Mesodermal cell (in vitro differentiated cells): ENCODE results near the gene VSTM2B. TPM values are rescaled to one million over a fixed set of nuclear protein-coding genes. Genes with fewer than 3 reads are reported as not detected.

Source experiments
- H3K27ac ChIP-seq: 2 replicates; pipeline ENCODE4 v1.7.0; 2013; ENCODE audit warnings: mild to moderate bottlenecking, low read depth, low read length, moderate library complexity; ENCODE audit not compliant: severe bottlenecking
- H3K36me3 ChIP-seq: 2 replicates; pipeline ENCODE4 v1.7.1; 2013; ENCODE audit warnings: mild to moderate bottlenecking, low read length, moderate library complexity; ENCODE audit not compliant: control insufficient read depth, insufficient read depth
- H3K4me1 ChIP-seq: one replicate; pipeline ENCODE4 v1.7.1; 2013; ENCODE audit warnings: mild to moderate bottlenecking, low read length; ENCODE audit not compliant: insufficient read depth, control insufficient read depth, poor library complexity, severe bottlenecking
- H3K4me3 ChIP-seq: 2 replicates; pipeline ENCODE4 v1.7.0; 2013; ENCODE audit warnings: low read length, control low read depth, mild to moderate bottlenecking; ENCODE audit not compliant: insufficient read depth, poor library complexity, severe bottlenecking; ENCODE audit errors: extremely low read depth
- H3K9me3 ChIP-seq: 2 replicates; pipeline ENCODE4 v1.7.1; 2013; ENCODE audit warnings: mild to moderate bottlenecking, low read length, moderate library complexity; ENCODE audit not compliant: control insufficient read depth
- WGBS, 2 experiments: methylation state at CpG; one replicate each; pipeline ENCODE4 v1.1.5; 2013; ENCODE audit warnings: missing lambda C conversion rate in 2 of 2; ENCODE audit not compliant: insufficient coverage in 2 of 2; 5-methylcytosine and 5-hydroxymethylcytosine counted together
- polyA plus RNA-seq, 2 experiments: library from polyadenylated mRNA; stranded (reverse); fragments of 50-300 nt; gene quantifications; one replicate each; pipeline ENCODE4 v1.2.3, GENCODE V29; 2013

VSTM2B gene
- polyA plus RNA-seq (2013, experiment 1 of 2), result not detected
- not detected for polyA plus RNA-seq (2013, experiment 2 of 2)

DNA sequence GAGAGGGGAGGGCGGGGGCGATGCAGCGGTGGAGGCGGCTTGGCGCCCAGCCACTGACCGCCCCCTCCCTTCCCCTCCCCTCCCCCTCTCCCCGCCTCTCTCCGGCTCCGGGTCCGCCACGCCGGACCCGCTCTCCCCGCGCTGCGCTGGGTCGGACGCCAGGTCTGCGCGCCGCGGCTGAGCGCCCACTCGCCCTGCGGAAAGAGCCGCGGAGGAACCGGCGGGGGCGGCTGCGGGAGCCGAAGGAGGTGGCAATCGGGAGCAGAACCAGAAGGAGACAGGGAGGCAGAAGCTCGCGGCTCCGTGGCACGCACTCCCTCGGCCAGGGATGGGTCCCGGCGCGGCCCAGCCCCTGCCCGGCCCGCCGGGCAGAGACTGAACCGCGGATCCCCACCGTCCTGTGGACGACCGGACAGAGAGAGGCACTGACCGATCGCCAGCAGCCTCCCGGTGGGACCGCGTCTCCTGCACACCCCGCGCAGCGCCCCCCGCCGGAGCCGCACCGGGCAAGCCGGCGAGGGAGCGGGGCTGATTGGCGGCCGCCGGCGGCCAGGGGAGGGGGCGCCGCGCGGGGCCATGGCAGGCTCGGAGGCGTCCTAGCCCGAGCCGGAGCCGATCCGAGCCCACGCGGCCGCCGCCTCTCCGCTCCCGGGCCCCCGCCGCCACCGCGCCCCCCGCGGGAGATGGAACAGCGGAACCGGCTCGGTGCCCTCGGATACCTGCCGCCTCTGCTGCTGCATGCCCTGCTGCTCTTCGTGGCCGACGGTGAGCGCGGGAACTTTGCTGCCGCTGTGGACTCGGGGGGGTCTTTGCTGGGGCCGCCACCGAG lies at the start of gene VSTM2B:
Gene VSTM2B (plus strand): TSS at position 94 of the 829 bp plus-strand sequence. CDS start 590 bp downstream, at position 684.
- H3K4me3 ChIP-seq, result peak within 1 kb of the TSS; percentile 18
- no peak within 1 kb of the TSS for H3K27ac ChIP-seq
- H3K4me1 ChIP-seq, result peaks cover 4% of the 10 kb centered on the region
- WGBS, 2 experiments, result 0% methylated on average over 47 to 81 of the region's 104 CpGs
- no peaks in the 10 kb centered on the region for H3K9me3 ChIP-seq
- H3K36me3 ChIP-seq, result no peaks in the 10 kb centered on the region

- Histone ChIP-seq H3K9me3 (peaks cover 12% of the 10 kb centered on the region), H3K27ac (no peak overlapping the region), H3K4me1 (no peaks in the 10 kb centered on the region), H3K4me3 (no peak overlapping the region), H3K36me3 (no peaks in the 10 kb centered on the region)
- WGBS, 2 experiments, result 77% methylated on average over 2 of the region's 4 CpGs; no CpG with 5 or more reads in 1 of the 2 experiments
These were observed 49.3 kb upstream of the VSTM2B start for GRCh38 chr19:29476528-29476927.

GRCh38 chr19:29477831-29478577 lies 47.8 kb upstream of the VSTM2B start:
- Histone ChIP-seq H3K27ac (no peak overlapping the region), H3K4me1 (no peaks in the 10 kb centered on the region), H3K4me3 (no peak overlapping the region), H3K36me3 (no peaks in the 10 kb centered on the region), H3K9me3 (peaks cover 12% of the 10 kb centered on the region)
- 86 to 92% methylated on average over 15 to 16 of the region's 16 CpGs for WGBS, 2 experiments

DNA sequence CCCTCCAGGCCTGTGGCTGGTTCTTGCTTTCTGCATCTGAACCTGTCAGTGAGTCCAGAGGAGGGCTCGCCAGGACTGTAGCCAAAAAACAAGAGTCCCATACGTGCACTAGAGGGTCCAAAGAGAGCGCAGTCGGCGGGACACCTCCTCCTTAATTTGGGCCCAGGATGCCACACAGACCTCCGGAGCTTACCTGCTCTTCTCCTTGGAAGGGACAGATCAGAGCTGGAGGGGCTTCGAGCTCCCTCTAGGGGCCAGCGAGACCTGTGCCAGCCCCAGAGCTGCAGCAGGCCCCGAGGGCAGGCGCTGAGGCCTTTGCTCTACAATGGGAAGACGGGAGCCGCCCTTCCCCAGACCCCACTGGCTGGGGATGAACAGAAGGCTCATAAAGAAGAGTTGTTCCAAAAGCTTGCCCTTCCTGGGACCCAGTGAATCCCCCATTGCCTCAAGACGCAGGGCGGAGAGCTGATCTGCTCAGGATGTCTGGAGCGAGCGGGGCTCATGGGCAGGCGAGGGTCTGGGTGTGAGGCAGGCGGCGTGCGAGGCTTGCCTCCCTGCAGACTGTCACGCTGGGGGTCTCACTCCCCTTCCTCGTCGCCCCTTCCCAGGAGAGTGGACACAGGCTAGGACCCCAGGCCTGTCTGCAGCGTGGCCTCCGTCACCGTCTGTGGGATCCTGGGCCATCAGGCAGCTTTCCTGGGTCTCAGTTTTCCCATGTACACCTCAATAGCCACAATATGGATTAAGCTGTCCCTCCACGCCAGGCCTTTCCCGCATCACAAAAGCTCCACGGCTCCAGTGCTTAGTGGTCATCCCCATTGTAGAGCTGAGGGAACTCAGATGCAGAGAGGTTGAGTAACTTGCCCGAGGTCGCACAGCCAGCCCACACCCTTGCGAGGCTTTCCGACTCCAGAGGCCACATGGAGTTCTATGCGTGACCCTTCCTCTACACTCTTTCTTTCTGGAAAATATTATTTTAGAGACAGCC lies 46.9 kb upstream of the VSTM2B start:
- Histone ChIP-seq H3K36me3 (no peaks in the 10 kb centered on the region), H3K4me3 (no peak overlapping the region), H3K27ac (no peak overlapping the region), H3K9me3 (peaks cover 12% of the 10 kb centered on the region), H3K4me1 (no peaks in the 10 kb centered on the region)
- 61 to 63% methylated on average over 30 to 32 of the region's 34 CpGs for WGBS, 2 experiments

GRCh38 chr19:29479941-29480340 lies 45.9 kb upstream of the VSTM2B start:
- WGBS, 2 experiments, result 81 to 94% methylated on average over 3 of the region's 3 CpGs
- H3K36me3 ChIP-seq, result no peaks in the 10 kb centered on the region
- peaks cover 12% of the 10 kb centered on the region for H3K9me3 ChIP-seq
- no peak overlapping the region for H3K4me3 ChIP-seq
- no peaks in the 10 kb centered on the region for H3K4me1 ChIP-seq
- no peak overlapping the region for H3K27ac ChIP-seq

- Histone ChIP-seq H3K9me3 (peaks cover 12% of the 10 kb centered on the region), H3K4me1 (no peaks in the 10 kb centered on the region), H3K36me3 (no peaks in the 10 kb centered on the region), H3K27ac (no peak overlapping the region), H3K4me3 (no peak overlapping the region)
- 81 to 100% methylated on average over 1 to 6 of the region's 7 CpGs for WGBS, 2 experiments
These were observed 45.3 kb upstream of the VSTM2B start for GRCh38 chr19:29480507-29480906.

- Histone ChIP-seq H3K36me3 (no peaks in the 10 kb centered on the region), H3K27ac (no peak overlapping the region), H3K9me3 (peaks cover 12% of the 10 kb centered on the region), H3K4me1 (no peaks in the 10 kb centered on the region), H3K4me3 (no peak overlapping the region)
- 83 to 89% methylated on average over 6 of the region's 7 CpGs for WGBS, 2 experiments
These were observed 42.7 kb upstream of the VSTM2B start for GRCh38 chr19:29482855-29483640.

- H3K36me3 ChIP-seq, result no peaks in the 10 kb centered on the region
- WGBS, 2 experiments, result 94 to 98% methylated on average over 5 of the region's 5 CpGs
These were observed 42.2 kb upstream of the VSTM2B start for GRCh38 chr19:29483641-29483920.

DNA sequence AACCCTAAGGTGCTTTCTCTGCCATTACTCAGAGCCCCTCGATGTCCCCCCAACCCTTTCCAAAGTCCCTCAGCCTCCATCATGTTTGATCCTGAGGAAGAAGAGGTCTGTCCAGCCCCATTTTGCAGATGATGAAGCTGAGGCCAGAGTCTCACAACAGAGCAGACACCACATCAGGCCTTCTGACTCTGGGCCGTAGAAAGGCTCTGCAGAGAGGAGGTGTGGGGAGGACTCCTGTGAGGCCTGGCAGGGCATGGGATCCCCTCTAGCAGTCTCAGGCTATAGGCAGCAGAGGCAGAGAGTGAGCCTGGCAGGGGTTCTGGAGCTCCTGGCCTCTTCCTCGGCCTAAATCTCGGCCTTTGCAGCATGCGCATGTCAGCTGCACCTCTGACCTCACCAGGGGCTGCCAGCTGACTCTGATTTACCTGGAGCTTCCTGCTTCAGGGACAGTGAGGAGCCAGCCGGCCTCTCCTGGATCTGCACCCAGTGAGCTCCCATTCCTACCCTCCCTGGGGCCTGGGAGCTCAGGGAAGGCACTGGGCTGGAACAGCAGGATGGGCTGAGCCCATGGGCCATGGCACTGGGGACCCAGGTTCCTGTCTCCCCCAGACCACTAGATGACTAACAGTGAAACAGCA lies 41.7 kb upstream of the VSTM2B start:
- H3K4me1 ChIP-seq, result no peaks in the 10 kb centered on the region
- peaks cover 12% of the 10 kb centered on the region for H3K9me3 ChIP-seq
- 72 to 75% methylated on average over 5 to 6 of the region's 6 CpGs for WGBS, 2 experiments
- no peaks in the 10 kb centered on the region for H3K36me3 ChIP-seq
- H3K4me3 ChIP-seq, result no peak overlapping the region
- H3K27ac ChIP-seq, result no peak overlapping the region

More at GRCh38 chr19:29483641-29483920, 42.2 kb upstream of the VSTM2B start:
- Histone ChIP-seq H3K27ac (no peak overlapping the region), H3K4me3 (no peak overlapping the region), H3K9me3 (peaks cover 12% of the 10 kb centered on the region), H3K4me1 (no peaks in the 10 kb centered on the region)
